ENCODE measurements around the gene TRRAP. TPM values are rescaled to one million over a fixed set of nuclear protein-coding genes. Genes with fewer than 3 reads are reported as not detected.

Gene TRRAP
- polyA plus RNA-seq, 1 donor (not counting 4 experiments of a cell fraction or from before 2014, with no cell fraction given) = 6.1 TPM

DNA sequence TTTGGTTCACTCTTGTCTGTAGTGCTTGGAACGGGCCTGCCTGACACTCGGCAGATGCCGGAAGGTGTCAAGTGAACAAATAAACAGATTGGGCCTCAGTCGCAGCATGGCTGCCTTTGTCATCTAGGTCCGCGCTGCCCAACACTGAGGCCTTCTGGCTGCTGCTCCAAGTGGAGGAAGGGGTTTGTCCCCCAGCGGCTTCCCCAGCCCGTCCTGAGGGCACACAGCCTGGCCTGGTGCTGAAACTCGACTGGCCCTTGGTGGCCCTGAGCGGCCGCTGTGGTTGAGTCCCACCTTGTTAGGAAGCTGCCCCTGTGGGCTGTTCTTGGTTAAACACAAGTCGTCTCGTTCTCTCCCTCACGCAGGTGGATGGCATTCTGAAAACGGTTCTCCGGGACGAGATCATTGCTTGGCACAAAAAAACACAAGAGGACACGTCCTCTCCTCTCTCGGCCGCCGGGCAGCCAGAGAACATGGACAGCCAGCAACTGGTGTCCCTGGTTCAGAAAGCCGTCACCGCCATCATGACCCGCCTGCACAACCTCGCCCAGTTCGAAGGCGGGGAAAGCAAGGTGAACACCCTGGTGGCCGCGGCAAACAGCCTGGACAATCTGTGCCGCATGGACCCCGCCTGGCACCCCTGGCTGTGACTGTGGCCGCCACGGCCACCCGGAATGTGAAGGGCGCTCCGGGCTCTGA, 133.5 kb downstream of the TRRAP start:
- Histone ChIP-seq H3K4me1 (ENCODE audit: control insufficient read depth, extremely low read depth, insufficient read depth, low read length) (no peaks in the 10 kb centered on the region), H2AFZ (ENCODE audit: control insufficient read depth, low read length) (no peak overlapping the region), H3K27ac (ENCODE audit: control insufficient read depth, insufficient read depth, low read length) (no peak overlapping the region), H4K20me1 (ENCODE audit: control insufficient read depth, extremely low read depth, insufficient read depth, low read length) (no peaks in the 10 kb centered on the region), H3K9ac (ENCODE audit: control insufficient read depth, extremely low read depth, insufficient read depth, low read length) (no peak overlapping the region), H3K4me3 (ENCODE audit: control insufficient read depth in 2 of 3, extremely low read depth in 1 of 3, insufficient read depth in 2 of 3, low read depth in 1 of 3, low read length in 3 of 3) (no peak overlapping the region), H3K79me2 (ENCODE audit: control insufficient read depth, insufficient read depth, low read length) (no peaks in the 10 kb centered on the region), H3K4me2 (ENCODE audit: control insufficient read depth, extremely low read depth, insufficient read depth, low read depth, low read length) (no peak overlapping the region), H3K9me1 (ENCODE audit: control insufficient read depth, extremely low read depth, insufficient read depth, low read length) (no peaks in the 10 kb centered on the region), H3K36me3 (ENCODE audit: control insufficient read depth in 2 of 2, extremely low read depth in 1 of 2, insufficient read depth in 2 of 2, low read length in 2 of 2) (peaks cover 19 to 57% of the 10 kb centered on the region in 2 experiments), H3K27me3 (ENCODE audit: control insufficient read depth, extremely low read depth, insufficient read depth, low read length) (no peaks in the 10 kb centered on the region), H3K9me3 (ENCODE audit: control insufficient read depth, low read depth, low read length) (no peaks in the 10 kb centered on the region)
- dilution Hi-C loops (cut with MboI; ENCODE audit: extremely low pct_ligation_motif_present, low sequenced_read_pairs) = no loop called here
- FAIRE-seq (no peak), DNase-seq (ENCODE audit: low read depth, low spot score) (no peak)
- TF ChIP-seq, protein P1, sequence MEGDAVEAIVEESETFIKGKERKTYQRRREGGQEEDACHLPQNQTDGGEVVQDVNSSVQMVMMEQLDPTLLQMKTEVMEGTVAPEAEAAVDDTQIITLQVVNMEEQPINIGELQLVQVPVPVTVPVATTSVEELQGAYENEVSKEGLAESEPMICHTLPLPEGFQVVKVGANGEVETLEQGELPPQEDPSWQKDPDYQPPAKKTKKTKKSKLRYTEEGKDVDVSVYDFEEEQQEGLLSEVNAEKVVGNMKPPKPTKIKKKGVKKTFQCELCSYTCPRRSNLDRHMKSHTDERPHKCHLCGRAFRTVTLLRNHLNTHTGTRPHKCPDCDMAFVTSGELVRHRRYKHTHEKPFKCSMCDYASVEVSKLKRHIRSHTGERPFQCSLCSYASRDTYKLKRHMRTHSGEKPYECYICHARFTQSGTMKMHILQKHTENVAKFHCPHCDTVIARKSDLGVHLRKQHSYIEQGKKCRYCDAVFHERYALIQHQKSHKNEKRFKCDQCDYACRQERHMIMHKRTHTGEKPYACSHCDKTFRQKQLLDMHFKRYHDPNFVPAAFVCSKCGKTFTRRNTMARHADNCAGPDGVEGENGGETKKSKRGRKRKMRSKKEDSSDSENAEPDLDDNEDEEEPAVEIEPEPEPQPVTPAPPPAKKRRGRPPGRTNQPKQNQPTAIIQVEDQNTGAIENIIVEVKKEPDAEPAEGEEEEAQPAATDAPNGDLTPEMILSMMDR (optimal IDR thresholded peaks at IDR 0.05 in 1 of 3, IDR thresholded peaks at IDR 0.05 in 1 of 3, conservative IDR thresholded peaks at IDR 0.05 in 1 of 3; ENCODE audit: extremely low read depth in 1 of 3, insufficient read depth in 2 of 3, low read length in 3 of 3) = no peak
- TF ChIP-seq EZH2 (IDR thresholded peaks at IDR 0.05; ENCODE audit: low read length) = no peak

DNA sequence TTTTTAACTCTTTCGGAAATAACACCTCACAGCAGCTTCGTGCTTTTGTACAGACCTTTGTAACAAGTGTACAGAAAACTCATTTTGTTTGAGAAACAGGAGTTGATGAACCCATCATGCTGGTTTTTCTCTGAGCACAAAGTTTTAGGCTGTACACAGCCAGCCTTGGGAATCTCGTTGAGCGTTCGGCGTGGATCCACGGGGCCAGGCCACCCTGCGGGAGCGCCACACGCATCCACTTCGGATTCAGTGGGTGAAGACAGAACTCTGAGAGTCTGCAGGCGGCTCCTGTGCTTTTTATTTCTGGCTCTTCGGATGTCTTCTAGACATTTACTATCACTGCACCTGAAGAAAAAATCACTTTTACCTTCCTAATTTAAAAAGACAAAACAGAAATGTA, 134.4 kb downstream of the TRRAP start:
- peaks cover 17 to 54% of the 10 kb centered on the region in 2 experiments for H3K36me3 ChIP-seq (ENCODE audit: control insufficient read depth in 2 of 2, extremely low read depth in 1 of 2, insufficient read depth in 2 of 2, low read length in 2 of 2)
- no peak overlapping the region for H3K4me3 ChIP-seq (ENCODE audit: control insufficient read depth in 2 of 3, extremely low read depth in 1 of 3, insufficient read depth in 2 of 3, low read depth in 1 of 3, low read length in 3 of 3)
- H3K4me1 ChIP-seq (ENCODE audit: control insufficient read depth, extremely low read depth, insufficient read depth, low read length) = no peaks in the 10 kb centered on the region
- no peaks in the 10 kb centered on the region for H3K9me1 ChIP-seq (ENCODE audit: control insufficient read depth, extremely low read depth, insufficient read depth, low read length)
- H3K9me3 ChIP-seq (ENCODE audit: control insufficient read depth, low read depth, low read length) = no peaks in the 10 kb centered on the region
- dilution Hi-C loops (cut with MboI; ENCODE audit: extremely low pct_ligation_motif_present, low sequenced_read_pairs) = no loop called here
- FAIRE-seq (no peak), DNase-seq (ENCODE audit: low read depth, low spot score) (no peak)
- no peak overlapping the region for H2AFZ ChIP-seq (ENCODE audit: control insufficient read depth, low read length)
- H3K27ac ChIP-seq (ENCODE audit: control insufficient read depth, insufficient read depth, low read length) = no peak overlapping the region
- H4K20me1 ChIP-seq (ENCODE audit: control insufficient read depth, extremely low read depth, insufficient read depth, low read length) = no peaks in the 10 kb centered on the region
- no peaks in the 10 kb centered on the region for H3K79me2 ChIP-seq (ENCODE audit: control insufficient read depth, insufficient read depth, low read length)
- no peaks in the 10 kb centered on the region for H3K27me3 ChIP-seq (ENCODE audit: control insufficient read depth, extremely low read depth, insufficient read depth, low read length)
- no peak overlapping the region for H3K4me2 ChIP-seq (ENCODE audit: control insufficient read depth, extremely low read depth, insufficient read depth, low read depth, low read length)
- TF ChIP-seq, protein P1 (optimal IDR thresholded peaks at IDR 0.05 in 1 of 3, IDR thresholded peaks at IDR 0.05 in 1 of 3, conservative IDR thresholded peaks at IDR 0.05 in 1 of 3; ENCODE audit: extremely low read depth in 1 of 3, insufficient read depth in 2 of 3, low read length in 3 of 3) = no peak
- no peak for TF ChIP-seq EZH2 (IDR thresholded peaks at IDR 0.05; ENCODE audit: low read length)
- no peak overlapping the region for H3K9ac ChIP-seq (ENCODE audit: control insufficient read depth, extremely low read depth, insufficient read depth, low read length)
